T-helper 2 cell treated with Interferon-gamma antibody and Interleukin-4, amounts not matched to agents 100 ng/mL and 5 ng/mL, for 36 hours (primary cell): Measurements from ENCODE around the gene ARL2. TPM values are rescaled to one million over a fixed set of nuclear protein-coding genes. Genes with fewer than 3 reads are reported as not detected.
"Not testable (repeated sequence)": the region's sequence is repeated elsewhere in the genome, so short reads cannot be mapped to it uniquely, and the experiment has no call there.

Source experiments
- intact Hi-C: fragments of 100-400 bp; cut with micrococcal nuclease; formaldehyde crosslinking; loops from one replicate; pipeline ENCODE4 v1.15.1; 2023
- total RNA-seq: library from RNA; stranded (reverse); gene quantifications from 2 replicates; pipeline ENCODE4 v1.2.3, GENCODE V29; 2022

ARL2 gene
- 60.1 and 65.7 TPM in 2 replicates for total RNA-seq

DNA sequence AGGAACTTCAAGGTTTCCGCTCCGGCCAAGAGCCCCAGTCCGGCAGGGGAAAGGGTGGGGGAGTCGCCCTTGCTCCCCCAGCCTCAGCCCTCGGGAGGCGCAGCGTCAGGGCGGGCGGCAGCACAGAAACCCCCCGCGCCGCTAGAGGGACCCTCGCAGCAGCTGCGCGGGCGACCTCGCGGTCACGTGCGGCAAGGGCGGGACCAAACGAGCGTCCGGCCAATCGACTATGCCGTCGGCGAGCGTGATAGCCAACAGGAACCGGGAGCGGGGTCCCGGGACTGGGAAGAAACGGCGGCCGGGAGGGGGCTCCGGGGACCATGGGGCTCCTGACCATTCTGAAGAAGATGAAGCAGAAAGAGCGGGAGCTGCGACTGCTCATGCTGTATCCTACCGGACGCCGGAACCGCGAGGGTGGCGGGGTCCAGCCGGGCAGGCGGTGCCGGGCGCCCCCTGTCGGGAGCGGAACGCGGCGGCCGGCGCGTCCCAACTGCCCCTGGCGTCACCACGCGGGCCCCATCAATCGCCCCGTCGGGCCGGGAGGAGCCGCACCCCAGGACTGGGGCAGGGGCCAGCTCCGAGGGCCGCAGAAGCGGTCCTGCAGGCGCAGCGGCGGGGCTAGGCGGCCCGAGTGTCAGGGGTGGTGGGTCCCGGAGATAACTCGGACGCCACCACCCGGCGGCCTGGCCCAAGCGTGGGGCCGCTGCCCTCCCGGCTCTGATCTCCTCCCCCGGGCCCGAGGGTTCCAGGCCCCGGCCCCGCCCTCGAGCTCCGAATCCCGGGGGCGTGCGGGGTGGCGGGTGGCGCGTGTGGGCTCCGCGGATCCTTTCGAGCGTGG is at the start of gene ARL2:
TSS of gene ARL2 (plus strand) at position 273 of the 838 bp plus-strand sequence. CDS start at position 321, 48 bp downstream.
- intact Hi-C loops, result loop anchor here (1.0 to 10.0 kb wide), 7 partner anchors 13 to 239 kb away; partner anchors contain the start of genes PPP2R5B, SAC3D1, SF1 and SNX15

- intact Hi-C loops, result no loop called here
These were observed 46.6 kb upstream of the ARL2 start for GRCh38 chr11:64967375-64967774.

GRCh38 chr11:64969209-64969608 is 44.8 kb upstream of the ARL2 start:
- intact Hi-C loops, result no loop called here

GRCh38 chr11:64970731-64971151 is 43.2 kb upstream of the ARL2 start:
- intact Hi-C loops, result no loop called here

- intact Hi-C loops, result no loop called here
These were observed 42.3 kb upstream of the ARL2 start, which contains the start of gene MAJIN for GRCh38 chr11:64971421-64972233. Gene MAJIN, minus strand, starts transcription at chr11:64972108. Its CDS starts 12,703 bp downstream, at chr11:64959405.

GRCh38 chr11:64974124-64974523 is 39.8 kb upstream of the ARL2 start:
- intact Hi-C loops, result no loop called here

GRCh38 chr11:64976651-64977050 is 37.3 kb upstream of the ARL2 start:
- intact Hi-C loops, result no loop called here

- intact Hi-C loops, result not testable (repeated sequence)
These were observed 30.6 kb upstream of the ARL2 start for GRCh38 chr11:64983339-64983738.

DNA sequence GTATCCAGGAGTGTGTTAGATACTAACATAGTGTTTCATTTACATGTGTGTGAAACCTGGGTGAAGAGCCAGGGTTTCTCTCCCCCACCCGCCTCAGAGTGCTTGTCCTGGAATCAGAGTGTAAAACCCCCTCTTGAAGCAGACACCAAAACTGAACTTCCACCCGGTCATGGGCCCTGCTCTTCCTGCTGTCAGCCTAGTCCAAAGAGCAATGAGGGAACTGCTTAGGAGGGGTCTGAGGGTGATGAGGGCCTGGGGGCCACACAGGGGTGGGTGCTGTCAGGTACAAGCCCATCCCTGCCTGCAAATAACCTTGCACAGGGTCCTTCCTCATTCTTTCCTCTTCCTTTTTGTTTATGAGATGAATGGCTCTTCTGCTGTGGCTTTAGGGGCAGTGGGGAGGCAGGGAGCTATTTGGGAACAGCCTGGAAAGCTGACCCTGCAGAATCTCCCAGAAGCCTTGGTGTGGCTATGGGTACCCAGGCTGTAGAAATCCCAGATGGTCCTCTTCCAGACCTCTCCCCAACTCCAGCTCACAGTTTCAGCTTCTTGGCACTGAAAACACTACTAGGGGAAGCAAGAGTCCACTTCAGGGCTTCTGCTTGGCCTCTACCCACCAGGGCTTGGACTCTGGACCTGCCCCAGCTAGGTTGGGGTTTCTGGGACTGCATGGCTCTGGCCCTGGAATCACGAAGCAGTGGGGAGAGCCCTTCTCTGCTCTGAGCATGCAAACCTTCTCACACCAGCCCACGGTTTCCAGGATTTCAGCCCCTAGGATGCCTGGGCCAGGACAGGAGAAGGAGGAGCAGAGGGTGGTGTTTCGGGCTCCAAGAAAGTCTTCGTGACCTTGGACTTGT is 25.7 kb upstream of the ARL2 start:
- intact Hi-C loops, result no loop called here

GRCh38 chr11:64989416-64989815 is 24.5 kb upstream of the ARL2 start:
- intact Hi-C loops, result no loop called here

DNA sequence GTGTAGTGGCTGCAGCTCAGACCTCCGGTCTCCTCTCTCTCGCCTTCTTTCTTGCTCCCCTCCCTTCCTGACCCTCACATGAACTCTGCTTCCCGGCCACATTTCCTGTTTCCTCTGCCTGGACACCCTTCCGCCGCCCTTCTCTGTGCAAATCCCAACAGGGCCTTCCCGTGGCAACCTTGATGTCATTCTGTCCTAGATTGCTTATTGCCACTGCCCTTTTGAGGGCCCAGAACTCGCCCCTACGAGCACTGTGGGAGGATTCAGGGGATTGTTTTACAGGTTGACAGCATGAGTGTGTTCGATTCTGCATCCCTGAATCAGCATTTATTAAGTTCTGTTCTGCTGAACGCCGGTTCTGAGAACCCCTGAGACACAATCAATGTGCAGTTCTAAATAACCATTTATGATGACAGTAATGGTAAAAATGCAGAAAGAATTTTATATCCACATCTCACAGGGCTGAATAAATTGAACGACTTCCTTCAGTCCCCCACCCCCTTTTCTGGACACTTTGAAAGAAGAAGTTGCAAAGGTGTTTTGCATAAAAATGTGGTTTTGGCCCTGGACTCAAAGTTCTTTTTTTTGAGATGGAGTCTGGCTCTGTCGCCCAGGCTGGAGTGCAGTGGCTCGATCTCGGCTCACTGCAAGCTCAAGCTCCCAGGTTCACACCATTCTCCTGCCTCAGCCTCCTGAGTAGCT is 23.6 kb upstream of the ARL2 start:
- intact Hi-C loops, result no loop called here

- intact Hi-C loops, result no loop called here
These were observed 19.6 kb upstream of the ARL2 start for GRCh38 chr11:64994318-64994717.

GRCh38 chr11:64996327-64996709 is 17.6 kb upstream of the ARL2 start:
- intact Hi-C loops, result no loop called here

- intact Hi-C loops, result no loop called here
These were observed 17.1 kb upstream of the ARL2 start, which contains the start of gene BATF2 for GRCh38 chr11:64996710-64997380. Gene BATF2, minus strand, starts transcription at chr11:64996971. Its CDS starts 57 bp downstream, at chr11:64996914.

- intact Hi-C loops, result no loop called here
These were observed 15.8 kb upstream of the ARL2 start for GRCh38 chr11:64998141-64998540.

DNA sequence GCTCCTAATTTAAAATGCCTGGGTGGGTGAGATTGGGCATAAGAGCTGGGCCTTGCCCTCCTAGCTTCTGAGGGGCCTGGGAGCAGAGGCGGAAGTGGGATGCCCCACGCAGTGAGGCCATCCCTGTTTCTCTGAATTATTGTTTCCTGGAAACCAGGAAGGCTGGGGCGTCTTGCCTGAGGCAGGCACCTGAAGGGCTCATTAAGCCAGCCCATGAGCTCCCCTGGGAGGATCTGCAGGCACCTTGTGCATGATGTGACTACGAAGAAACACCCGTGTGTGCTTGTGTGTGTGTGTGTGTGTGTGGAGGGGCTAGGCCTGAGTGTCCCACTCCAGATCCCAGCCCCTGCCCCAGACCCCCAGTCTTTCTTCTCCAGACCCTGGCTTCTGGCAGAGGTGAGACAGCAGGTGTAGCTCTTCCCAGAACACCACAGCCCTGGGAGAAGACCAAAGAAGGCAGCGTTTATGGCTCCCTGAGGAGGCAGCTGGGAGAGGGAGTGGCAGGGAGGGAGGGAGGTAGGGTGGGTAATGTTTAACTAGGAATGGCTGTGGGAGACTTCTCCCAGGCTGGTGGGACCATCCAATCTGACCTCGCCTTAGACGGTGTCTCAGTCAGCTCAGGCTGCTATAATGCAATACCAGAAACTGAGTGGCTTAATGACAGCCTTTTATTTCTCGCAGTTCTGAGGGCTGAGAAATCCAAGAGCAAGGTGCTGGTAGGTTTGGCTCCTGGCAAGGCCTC is 15.1 kb upstream of the ARL2 start:
- intact Hi-C loops, result no loop called here

GRCh38 chr11:64999478-64999877 is 14.5 kb upstream of the ARL2 start:
- intact Hi-C loops, result no loop called here

- intact Hi-C loops, result no loop called here
These were observed 11.3 kb upstream of the ARL2 start for GRCh38 chr11:65002706-65003105.

DNA sequence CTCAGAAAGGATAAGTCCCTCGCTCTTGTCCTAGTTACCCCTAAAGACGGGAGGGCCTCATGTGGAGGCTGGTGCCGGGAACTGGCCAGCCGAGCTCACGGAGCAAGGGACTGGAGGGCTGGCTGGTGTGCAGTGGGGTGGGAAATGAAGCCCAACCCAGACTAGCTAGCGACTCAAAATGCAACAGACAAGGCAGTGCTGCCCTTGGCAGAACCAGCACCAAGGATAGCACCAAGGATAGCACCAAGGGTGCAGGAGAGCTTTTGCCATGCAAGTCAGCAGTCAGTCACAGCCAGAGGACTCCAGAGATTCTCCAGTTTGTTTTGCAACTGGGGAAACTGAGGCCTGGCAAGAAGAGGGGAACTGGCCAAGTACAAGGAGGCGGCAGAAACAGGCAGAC is 10.7 kb upstream of the ARL2 start:
- intact Hi-C loops, result no loop called here
